ENCODE data around the gene HEBP1. TPM values are rescaled to one million over a fixed set of nuclear protein-coding genes. Genes with fewer than 3 reads are reported as not detected.

The HEBP1 gene
- total RNA-seq, 1 experiment from 2014 or later = 22.2 TPM

DNA sequence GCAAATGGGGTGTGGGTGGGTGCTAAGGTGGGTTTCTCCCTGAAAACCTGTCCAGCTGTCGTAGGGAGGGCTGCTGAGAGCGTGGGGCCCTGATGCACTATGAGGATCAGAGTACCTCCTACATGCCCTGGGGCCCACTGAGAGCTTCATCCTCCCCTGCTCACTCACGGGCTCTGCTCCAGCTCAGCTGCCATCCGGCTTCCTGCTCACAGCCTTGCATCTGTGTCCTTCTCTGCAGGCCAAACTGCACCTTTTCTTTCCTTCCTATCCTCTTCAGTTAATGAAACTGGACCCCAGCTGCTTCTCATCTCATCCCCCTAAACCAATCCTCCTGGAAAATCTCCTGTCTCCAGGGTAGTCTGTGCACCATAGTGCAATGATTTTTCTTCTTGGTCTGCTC, 25.9 kb downstream of the HEBP1 start:
- Histone ChIP-seq H4K91ac (ENCODE audit: insufficient read length, low read depth, low read length) (no peak overlapping the region), H3K4ac (ENCODE audit: low read depth, low read length) (no peak overlapping the region), H2BK15ac (ENCODE audit: low read depth, low read length) (no peak overlapping the region), H3K9ac (ENCODE audit: extremely low read depth, insufficient read length, low read length) (no peak overlapping the region), H4K20me1 (ENCODE audit: control insufficient read depth, insufficient read depth, insufficient read length) (no peaks in the 10 kb centered on the region), H3K4me2 (ENCODE audit: insufficient read depth, insufficient read length, low read length) (no peak overlapping the region), H3T11ph (ENCODE audit: low read length) (no peak overlapping the region), H2BK20ac (ENCODE audit: low read depth, low read length, poor library complexity, severe bottlenecking) (no peak overlapping the region), H3K23ac (ENCODE audit: insufficient read length, low read depth, low read length) (no peak overlapping the region), H3K18ac (ENCODE audit: insufficient read length, low read depth, low read length) (no peak overlapping the region), H3K9me3 (ENCODE audit: control insufficient read depth, low read depth, low read length) (peaks cover 14% of the 10 kb centered on the region), H3K79me1 (ENCODE audit: insufficient read depth, low read depth, low read length, poor library complexity, severe bottlenecking) (no peaks in the 10 kb centered on the region), H3K27me3 (ENCODE audit: insufficient read depth, low read length) (no peaks in the 10 kb centered on the region), H2BK12ac (ENCODE audit: insufficient read length, low read depth, low read length) (no peak overlapping the region), H2BK120ac (ENCODE audit: low read depth, low read length, poor library complexity, severe bottlenecking) (no peak overlapping the region), H3K14ac (ENCODE audit: insufficient read depth, low read length) (no peak overlapping the region), H4K5ac (ENCODE audit: insufficient read length, low read depth, low read length) (no peak overlapping the region), H3K23me2 (ENCODE audit: insufficient read length, low read depth, low read length, poor library complexity, severe bottlenecking) (no peaks in the 10 kb centered on the region), H3K27ac (ENCODE audit: insufficient read length, low read depth, low read length) (no peak overlapping the region), H4K8ac (replicated peaks; ENCODE audit: insufficient read length, low read depth, low read length) (no peak overlapping the region), H2AK5ac (ENCODE audit: insufficient read length, low read length) (no peak overlapping the region), H3K56ac (ENCODE audit: insufficient read length, low read depth, low read length) (no peak overlapping the region), H2AFZ (ENCODE audit: low read length) (no peak overlapping the region), H3K79me2 (ENCODE audit: insufficient read depth, low read length) (no peaks in the 10 kb centered on the region), H3K4me1 (ENCODE audit: insufficient read depth, low read length) (no peaks in the 10 kb centered on the region), H2BK5ac (ENCODE audit: insufficient read length, low read length) (no peak overlapping the region)
- Mint-ChIP-seq H3K36me3 (ENCODE audit: insufficient read depth in 1 of 3, low read depth in 3 of 3) (peaks cover 35 to 41% (median 40%) of the 10 kb centered on the region in 3 experiments), H3K27me3 (ENCODE audit: low read depth) (no peaks in the 10 kb centered on the region), H3K9me3 (peaks cover 10 to 13% of the 10 kb centered on the region in 2 experiments; a peak in 4 of 5 replicates), H3K4me1 (no peaks in the 10 kb centered on the region), H3K4me3 (no peak overlapping the region), H3K27ac (no peak overlapping the region)
- TF ChIP-seq, protein P1, sequence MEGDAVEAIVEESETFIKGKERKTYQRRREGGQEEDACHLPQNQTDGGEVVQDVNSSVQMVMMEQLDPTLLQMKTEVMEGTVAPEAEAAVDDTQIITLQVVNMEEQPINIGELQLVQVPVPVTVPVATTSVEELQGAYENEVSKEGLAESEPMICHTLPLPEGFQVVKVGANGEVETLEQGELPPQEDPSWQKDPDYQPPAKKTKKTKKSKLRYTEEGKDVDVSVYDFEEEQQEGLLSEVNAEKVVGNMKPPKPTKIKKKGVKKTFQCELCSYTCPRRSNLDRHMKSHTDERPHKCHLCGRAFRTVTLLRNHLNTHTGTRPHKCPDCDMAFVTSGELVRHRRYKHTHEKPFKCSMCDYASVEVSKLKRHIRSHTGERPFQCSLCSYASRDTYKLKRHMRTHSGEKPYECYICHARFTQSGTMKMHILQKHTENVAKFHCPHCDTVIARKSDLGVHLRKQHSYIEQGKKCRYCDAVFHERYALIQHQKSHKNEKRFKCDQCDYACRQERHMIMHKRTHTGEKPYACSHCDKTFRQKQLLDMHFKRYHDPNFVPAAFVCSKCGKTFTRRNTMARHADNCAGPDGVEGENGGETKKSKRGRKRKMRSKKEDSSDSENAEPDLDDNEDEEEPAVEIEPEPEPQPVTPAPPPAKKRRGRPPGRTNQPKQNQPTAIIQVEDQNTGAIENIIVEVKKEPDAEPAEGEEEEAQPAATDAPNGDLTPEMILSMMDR (conservative IDR thresholded peaks at IDR 0.05) = no peak
- DNase-seq = no peak
- no CpG with 5 or more reads among the region's 4 CpGs for WGBS (ENCODE audit: extremely low coverage, insufficient read length, low lambda C conversion rate)

Data from H9 (cell line).